Body of pancreas (tissue), 4 donors: ENCODE measurements around the gene TXLNA.

ENCODE experiments used
- CTCF ChIP-seq, 7 experiments: fragments of 450-650 bp in 4 of 7; fragments of 200-600 bp in 3 of 7; sonication (generic) in 3 of 7; IDR thresholded peaks; one replicate each; pipeline ENCODE4 v1.5.1; 2016 to 2019; ENCODE audit warnings: antibody characterized with exemption in 7 of 7
- POLR2A ChIP-seq, 3 donors: fragments of 450-650 bp; IDR thresholded peaks; one replicate each; pipeline ENCODE4 v1.6.1; 2016; ENCODE audit warnings: antibody characterized with exemption in 3 of 3, mild to moderate bottlenecking in 2 of 3

DNA sequence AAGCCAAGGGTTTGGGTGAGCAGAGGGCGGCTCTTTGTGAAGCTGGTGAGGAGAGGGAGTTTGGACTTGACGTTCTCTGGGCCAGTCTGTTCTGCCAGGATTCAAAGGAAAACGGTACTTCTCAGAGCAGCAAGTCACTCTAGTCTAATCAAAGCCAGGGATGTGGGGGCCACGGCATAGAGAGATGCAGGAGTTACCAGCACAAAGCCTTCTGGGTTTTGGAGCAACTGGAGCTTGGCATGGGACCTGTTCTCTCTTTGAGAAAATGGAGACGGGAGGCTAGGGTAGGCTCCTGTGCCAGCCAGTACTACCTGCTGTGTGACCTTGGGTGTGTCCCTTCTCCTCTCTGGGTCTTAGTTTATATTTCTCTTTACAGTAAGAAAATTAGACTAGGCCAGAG, 2.1 kb downstream of the TXLNA start:
- TF ChIP-seq CTCF (IDR thresholded peaks at IDR 0.05): no peak
- TF ChIP-seq POLR2A (IDR thresholded peaks at IDR 0.05): no peak
